HG02981 (cell line): ENCODE results near the gene GPR135.

Experiments used
- ATAC-seq: cut with Tn5 transposase; IDR thresholded peaks from one replicate; pipeline ENCODE4 v1.9.1; 2021; ENCODE audit warnings: mild to moderate bottlenecking, moderate library complexity; ENCODE audit not compliant: unreplicated experiment

The GPR135 gene

DNA sequence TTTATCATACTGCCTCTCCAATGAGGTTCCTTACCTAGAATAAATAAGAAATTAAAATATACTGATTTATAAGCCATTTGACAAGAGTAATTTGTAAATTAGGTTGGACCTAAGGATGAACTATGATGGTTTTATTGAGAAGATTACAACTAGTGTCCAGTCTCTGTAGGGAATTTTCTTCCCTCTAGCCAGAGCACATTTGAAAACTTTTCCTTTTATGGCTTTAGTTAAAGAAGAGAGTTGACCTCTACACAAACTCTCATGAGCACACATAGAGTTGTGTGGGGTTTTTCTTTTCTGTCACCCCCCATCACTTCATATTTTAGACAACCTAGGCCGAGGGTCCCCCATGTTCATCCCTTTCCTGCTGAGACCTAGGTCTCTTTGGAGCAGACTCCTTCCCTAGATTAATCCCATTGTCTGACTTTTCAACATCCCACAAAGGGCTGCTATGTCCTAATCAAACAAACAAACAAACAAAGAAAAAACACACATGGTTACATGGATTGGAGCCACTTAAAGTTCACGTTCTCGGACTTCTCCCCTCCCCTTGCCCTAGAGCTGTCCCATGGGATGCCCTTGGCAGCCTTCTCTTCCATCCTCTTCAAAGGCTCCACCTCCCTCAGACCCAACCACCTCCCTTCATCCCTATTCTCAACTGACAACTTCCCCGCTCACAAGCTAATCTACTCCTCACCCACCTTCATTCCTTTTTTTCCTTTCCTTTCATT is 40.7 kb downstream of the GPR135 start:
- no peak for ATAC-seq

DNA sequence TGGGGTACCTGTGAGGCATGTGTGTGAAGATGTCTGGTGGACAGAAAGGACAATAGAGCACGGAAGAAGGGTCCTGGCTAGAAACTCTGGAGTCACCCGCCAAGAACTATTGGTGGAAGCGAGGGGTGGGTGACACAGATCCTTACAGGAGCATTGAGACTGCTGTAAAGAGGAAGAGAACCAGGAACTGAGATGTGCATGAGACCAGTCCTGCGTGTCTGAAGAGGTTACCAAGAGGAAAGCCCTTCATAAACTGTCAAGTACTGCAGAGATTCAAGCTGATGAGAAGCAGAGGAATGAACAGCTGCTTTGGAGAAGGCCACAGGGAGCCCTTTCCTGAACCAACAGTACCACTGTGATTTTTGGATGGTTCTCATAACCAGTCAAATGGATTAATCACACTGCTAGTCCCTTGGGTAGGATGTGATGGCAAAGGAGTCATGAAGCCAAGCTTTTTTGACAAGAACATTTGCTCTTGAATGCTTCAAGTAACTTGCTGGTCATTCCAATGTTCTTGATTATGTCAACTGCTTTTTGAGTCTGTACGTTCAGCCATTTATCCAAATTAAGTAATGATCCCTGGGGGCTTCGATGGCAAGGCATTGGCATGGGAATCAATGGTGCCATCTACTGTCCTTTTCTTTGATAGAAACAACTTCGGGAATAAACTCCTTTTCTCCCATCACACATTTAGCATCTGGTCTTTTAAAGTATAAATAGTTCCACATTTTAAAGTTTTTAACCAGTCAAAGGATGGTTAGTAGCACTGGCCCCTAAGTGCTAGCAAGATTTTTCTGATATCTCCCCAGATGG is 42.9 kb downstream of the GPR135 start:
- ATAC-seq = no peak

DNA sequence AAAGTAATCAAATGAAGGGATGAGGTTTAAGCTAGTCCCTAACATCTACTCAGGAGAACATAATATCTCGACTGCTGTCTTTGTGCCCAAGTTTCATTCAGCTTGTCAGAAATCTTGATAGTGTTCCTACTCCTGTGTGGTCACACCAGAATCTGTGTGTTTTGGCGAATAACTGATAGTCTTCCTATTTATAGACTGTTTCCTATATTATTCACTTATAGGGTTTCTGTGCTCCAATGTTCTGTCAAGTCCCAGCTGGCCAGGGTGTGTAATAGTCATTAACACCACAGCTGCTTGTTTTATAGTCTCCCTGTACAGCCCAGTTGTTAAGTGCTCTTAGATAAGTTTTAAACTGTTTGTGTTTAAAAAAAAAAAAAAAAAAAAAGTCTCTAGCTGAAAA is 45.9 kb downstream of the GPR135 start:
- no peak for ATAC-seq

DNA sequence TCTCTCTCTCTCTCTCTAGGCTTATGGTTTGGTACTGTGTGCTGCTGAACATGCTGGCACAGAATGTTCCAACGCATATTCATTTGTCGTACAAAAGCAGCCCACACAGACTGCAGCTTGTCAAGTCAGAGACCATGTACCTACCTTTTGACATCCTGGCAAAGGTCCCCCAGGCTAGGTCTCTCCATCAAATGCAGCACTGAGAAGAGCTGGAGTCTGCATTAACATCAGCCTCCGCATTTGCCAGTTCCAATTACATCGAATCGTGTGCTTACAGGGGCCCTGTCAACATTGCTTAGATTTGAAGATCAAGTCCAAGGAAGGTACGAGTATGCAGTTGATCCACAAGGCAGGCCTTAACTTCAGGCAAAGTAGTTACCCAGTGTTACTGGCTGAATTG is 47.9 kb downstream of the GPR135 start:
- no peak for ATAC-seq

DNA sequence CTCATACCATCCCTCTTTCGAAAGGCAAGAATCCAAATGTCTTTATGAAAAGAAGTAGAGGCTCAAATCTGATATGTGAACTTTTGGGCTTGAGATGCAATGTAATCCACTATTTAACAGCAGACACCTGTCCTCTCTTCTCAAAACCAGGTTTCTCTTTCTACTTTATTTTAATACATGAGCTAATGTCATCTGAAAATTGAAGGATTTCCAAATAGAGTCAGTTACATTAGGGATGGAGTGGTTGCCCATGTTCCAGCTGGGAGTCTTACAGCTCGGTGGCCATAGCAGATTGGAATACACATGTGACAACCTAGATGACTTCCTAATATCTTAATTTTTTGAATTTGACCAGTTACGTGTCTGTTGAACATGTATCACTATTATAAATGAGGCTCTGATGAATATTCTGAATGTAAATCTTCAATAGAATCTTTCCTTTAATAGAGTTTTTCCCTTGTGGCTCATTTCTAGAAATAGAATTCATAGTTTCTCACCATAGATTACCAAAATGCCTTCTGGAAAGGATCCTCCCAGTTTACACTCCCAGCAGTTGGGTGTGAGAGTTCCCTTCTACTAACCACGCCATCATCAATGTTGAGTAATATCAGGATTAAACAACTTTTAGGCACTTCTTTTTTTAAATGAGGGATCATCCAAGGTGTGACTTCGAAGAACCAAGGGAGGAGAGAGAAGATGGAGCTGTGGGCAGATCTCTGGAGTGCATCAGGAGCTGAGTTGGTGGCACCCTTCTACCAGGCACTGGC is 49.2 kb downstream of the GPR135 start:
- ATAC-seq = no peak
